Measurements from ENCODE around the gene LITAF.

DNA sequence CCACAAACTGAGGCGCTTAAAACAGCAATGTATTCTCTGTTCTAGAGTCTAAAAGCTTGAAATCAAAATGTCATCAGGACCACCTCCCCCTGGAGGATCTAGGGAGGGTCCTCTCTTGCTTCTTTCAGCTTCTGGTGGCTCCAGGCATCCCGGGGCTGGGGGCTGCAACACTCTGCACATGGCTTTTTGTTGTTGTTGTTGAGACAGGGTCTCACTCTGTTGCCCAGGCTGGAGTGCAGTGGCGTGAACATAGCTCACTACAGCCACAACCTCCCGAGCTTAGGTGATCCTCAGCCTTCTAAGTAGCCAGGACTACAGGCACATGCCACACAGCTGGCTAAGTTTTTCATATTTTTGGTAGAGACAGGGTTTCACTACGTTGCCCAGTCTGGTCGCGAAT lies 44.5 kb upstream of the LITAF start:
- TF ChIP-seq POLR2AphosphoS5 (IDR thresholded peaks at IDR 0.05), result no peak
- no peak for TF ChIP-seq EZH2 (IDR thresholded peaks at IDR 0.05; ENCODE audit: borderline replicate concordance, insufficient read depth, low read length, poor library complexity, severe bottlenecking)
- TF ChIP-seq, protein P1, sequence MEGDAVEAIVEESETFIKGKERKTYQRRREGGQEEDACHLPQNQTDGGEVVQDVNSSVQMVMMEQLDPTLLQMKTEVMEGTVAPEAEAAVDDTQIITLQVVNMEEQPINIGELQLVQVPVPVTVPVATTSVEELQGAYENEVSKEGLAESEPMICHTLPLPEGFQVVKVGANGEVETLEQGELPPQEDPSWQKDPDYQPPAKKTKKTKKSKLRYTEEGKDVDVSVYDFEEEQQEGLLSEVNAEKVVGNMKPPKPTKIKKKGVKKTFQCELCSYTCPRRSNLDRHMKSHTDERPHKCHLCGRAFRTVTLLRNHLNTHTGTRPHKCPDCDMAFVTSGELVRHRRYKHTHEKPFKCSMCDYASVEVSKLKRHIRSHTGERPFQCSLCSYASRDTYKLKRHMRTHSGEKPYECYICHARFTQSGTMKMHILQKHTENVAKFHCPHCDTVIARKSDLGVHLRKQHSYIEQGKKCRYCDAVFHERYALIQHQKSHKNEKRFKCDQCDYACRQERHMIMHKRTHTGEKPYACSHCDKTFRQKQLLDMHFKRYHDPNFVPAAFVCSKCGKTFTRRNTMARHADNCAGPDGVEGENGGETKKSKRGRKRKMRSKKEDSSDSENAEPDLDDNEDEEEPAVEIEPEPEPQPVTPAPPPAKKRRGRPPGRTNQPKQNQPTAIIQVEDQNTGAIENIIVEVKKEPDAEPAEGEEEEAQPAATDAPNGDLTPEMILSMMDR (IDR thresholded peaks at IDR 0.05; ENCODE audit: poor library complexity, severe bottlenecking), result no peak
- TF ChIP-seq RAD21 (conservative IDR thresholded peaks at IDR 0.05), result no peak
- no peak for TF ChIP-seq TAF1 (IDR thresholded peaks at IDR 0.05; ENCODE audit: low read depth)
- TF ChIP-seq EP300 (conservative IDR thresholded peaks at IDR 0.05; ENCODE audit: poor library complexity, severe bottlenecking), result no peak
- TF ChIP-seq, protein P2, sequence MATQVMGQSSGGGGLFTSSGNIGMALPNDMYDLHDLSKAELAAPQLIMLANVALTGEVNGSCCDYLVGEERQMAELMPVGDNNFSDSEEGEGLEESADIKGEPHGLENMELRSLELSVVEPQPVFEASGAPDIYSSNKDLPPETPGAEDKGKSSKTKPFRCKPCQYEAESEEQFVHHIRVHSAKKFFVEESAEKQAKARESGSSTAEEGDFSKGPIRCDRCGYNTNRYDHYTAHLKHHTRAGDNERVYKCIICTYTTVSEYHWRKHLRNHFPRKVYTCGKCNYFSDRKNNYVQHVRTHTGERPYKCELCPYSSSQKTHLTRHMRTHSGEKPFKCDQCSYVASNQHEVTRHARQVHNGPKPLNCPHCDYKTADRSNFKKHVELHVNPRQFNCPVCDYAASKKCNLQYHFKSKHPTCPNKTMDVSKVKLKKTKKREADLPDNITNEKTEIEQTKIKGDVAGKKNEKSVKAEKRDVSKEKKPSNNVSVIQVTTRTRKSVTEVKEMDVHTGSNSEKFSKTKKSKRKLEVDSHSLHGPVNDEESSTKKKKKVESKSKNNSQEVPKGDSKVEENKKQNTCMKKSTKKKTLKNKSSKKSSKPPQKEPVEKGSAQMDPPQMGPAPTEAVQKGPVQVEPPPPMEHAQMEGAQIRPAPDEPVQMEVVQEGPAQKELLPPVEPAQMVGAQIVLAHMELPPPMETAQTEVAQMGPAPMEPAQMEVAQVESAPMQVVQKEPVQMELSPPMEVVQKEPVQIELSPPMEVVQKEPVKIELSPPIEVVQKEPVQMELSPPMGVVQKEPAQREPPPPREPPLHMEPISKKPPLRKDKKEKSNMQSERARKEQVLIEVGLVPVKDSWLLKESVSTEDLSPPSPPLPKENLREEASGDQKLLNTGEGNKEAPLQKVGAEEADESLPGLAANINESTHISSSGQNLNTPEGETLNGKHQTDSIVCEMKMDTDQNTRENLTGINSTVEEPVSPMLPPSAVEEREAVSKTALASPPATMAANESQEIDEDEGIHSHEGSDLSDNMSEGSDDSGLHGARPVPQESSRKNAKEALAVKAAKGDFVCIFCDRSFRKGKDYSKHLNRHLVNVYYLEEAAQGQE (IDR thresholded peaks at IDR 0.05; ENCODE audit: borderline replicate concordance), result no peak
- no peak for TF ChIP-seq SMC3 (conservative IDR thresholded peaks at IDR 0.05; ENCODE audit: poor library complexity)
